ENCODE measurements around the gene SLC9A7.

- TF ChIP-seq CTCF (IDR thresholded peaks at IDR 0.05; ENCODE audit: low read length) (no peak), EZH2phosphoT487 (IDR thresholded peaks at IDR 0.05; ENCODE audit: low read length) (no peak), EZH2 (optimal IDR thresholded peaks at IDR 0.05; ENCODE audit: low read depth, low read length) (no peak)
These were observed 88.6 kb downstream of the SLC9A7 start for GRCh38 chrX:46670316-46670715.

Data from MM.1S (cell line).